BJ (cell line): Measurements from ENCODE around the gene GPR137B. TPM values are rescaled to one million over a fixed set of nuclear protein-coding genes. Genes with fewer than 3 reads are reported as not detected.

Experiments used
- CTCF ChIA-PET: fragments of 350-600 bp; formaldehyde crosslinking; extraction: SDS; loops from one replicate; lab custom pipeline; 2021; ENCODE audit warnings: antibody characterized with exemption, inconsistent platforms; lab: Yijun Ruan, JAX
- POLR2A ChIA-PET: fragments of 300-600 bp; sonication (Branson Sonifier 250); formaldehyde crosslinking; extraction: SDS; loops from one replicate; lab custom pipeline; 2021; ENCODE audit warnings: antibody characterized with exemption; lab: Charles Lee
- DNase-seq: peaks from one replicate; pipeline ENCODE4 v3.0.0-alpha.2; 2011; ENCODE audit warnings: low read depth
- H3K27me3 ChIP-seq: 2 replicates; pipeline ENCODE4 v1.6.0; 2011; ENCODE audit warnings: low read length; ENCODE audit not compliant: control insufficient read depth, insufficient read depth
- H3K36me3 ChIP-seq: 2 replicates; pipeline ENCODE4 v1.5.1; 2011; ENCODE audit warnings: low read length; ENCODE audit not compliant: control insufficient read depth, insufficient read depth
- H3K4me3 ChIP-seq: 2 replicates; pipeline ENCODE4 v1.5.1; 2011; ENCODE audit warnings: low read depth, mild to moderate bottlenecking, control low read depth, low read length
- CTCF ChIP-seq: IDR thresholded peaks from 2 replicates; pipeline ENCODE4 v1.5.1; 2011; ENCODE audit warnings: low read depth, mild to moderate bottlenecking, control low read depth, inconsistent platforms, low read length, moderate library complexity; ENCODE audit not compliant: insufficient read depth
- polyA plus RNA-seq: library from polyadenylated mRNA; depleted of rRNA; stranded (reverse); fragments of >200 nt; gene quantifications from 2 replicates; pipeline ENCODE4 v1.2.3, GENCODE V29; 2011

GPR137B gene
- polyA plus RNA-seq, 1 experiment: 7.8 TPM

GRCh38 chr1:236206548-236206947, 64.2 kb downstream of the GPR137B start:
- ChIA-PET CTCF (no interaction called here), POLR2A (no interaction called here)
- no peak overlapping the region for H3K4me3 ChIP-seq
- no peak for TF ChIP-seq CTCF
- H3K36me3 ChIP-seq: 0 out of 2 replicates have a peak, but pooled peaks cover 1% of the 10 kb centered on the region
- H3K27me3 ChIP-seq: no peaks in the 10 kb centered on the region
- DNase-seq: no peak

- TF ChIP-seq CTCF: no peak
- CTCF ChIA-PET: interaction anchor here (1.7 kb wide), 1 partner anchor 12 kb away, joined by 6 read pairs; no protein-coding TSS in a partner anchor
- POLR2A ChIA-PET: no interaction called here
- H3K36me3 ChIP-seq: 0 out of 2 replicates have a peak, but pooled peaks cover 1% of the 10 kb centered on the region
- no peak overlapping the region for H3K4me3 ChIP-seq
- DNase-seq: no peak
- no peaks in the 10 kb centered on the region for H3K27me3 ChIP-seq
Observed at GRCh38 chr1:236207121-236207520, 64.8 kb downstream of the GPR137B start.

- Histone ChIP-seq H3K4me3 (no peak overlapping the region), H3K36me3 (0 out of 2 replicates have a peak, but pooled peaks cover 1% of the 10 kb centered on the region), H3K27me3 (no peaks in the 10 kb centered on the region)
- POLR2A ChIA-PET: no interaction called here
- no peak for DNase-seq
- no peak for TF ChIP-seq CTCF
- CTCF ChIA-PET: interaction anchor here (1.7 kb wide), 1 partner anchor 12 kb away, joined by 6 read pairs; no protein-coding TSS in a partner anchor
Observed at GRCh38 chr1:236207569-236207968, 65.2 kb downstream of the GPR137B start.

GRCh38 chr1:236209185-236209584, 66.8 kb downstream of the GPR137B start:
- ChIA-PET POLR2A (no interaction called here), CTCF (no interaction called here)
- no peak for DNase-seq
- Histone ChIP-seq H3K4me3 (no peak overlapping the region), H3K36me3 (0 out of 2 replicates have a peak, but pooled peaks cover 1% of the 10 kb centered on the region), H3K27me3 (no peaks in the 10 kb centered on the region)
- TF ChIP-seq CTCF: no peak

GRCh38 chr1:236209713-236210112, 67.4 kb downstream of the GPR137B start:
- Histone ChIP-seq H3K4me3 (no peak overlapping the region), H3K36me3 (0 out of 2 replicates have a peak, but pooled peaks cover 1% of the 10 kb centered on the region), H3K27me3 (no peaks in the 10 kb centered on the region)
- no peak for DNase-seq
- ChIA-PET POLR2A (no interaction called here), CTCF (no interaction called here)
- no peak for TF ChIP-seq CTCF
